Esophagus squamous epithelium (tissue), 4 donors: Measurements from ENCODE around the gene TSR3.

Experiments
- POLR2A ChIP-seq, 4 donors: fragments of 450-650 bp; IDR thresholded peaks; one replicate each; pipeline ENCODE4 v1.6.1; 2017; ENCODE audit warnings: antibody characterized with exemption in 4 of 4, mild to moderate bottlenecking in 4 of 4, moderate library complexity in 3 of 4
- TF ChIP-seq, protein P1 (sequence below), 6 experiments: fragments of 450-650 bp in 4 of 6; fragments of 200-600 bp in 2 of 6; sonication (generic) in 2 of 6; IDR thresholded peaks; one replicate each; pipeline ENCODE4 v1.5.1; 2016 to 2019; ENCODE audit warnings: antibody characterized with exemption in 6 of 6, mild to moderate bottlenecking in 4 of 6, moderate library complexity in 4 of 6

DNA sequence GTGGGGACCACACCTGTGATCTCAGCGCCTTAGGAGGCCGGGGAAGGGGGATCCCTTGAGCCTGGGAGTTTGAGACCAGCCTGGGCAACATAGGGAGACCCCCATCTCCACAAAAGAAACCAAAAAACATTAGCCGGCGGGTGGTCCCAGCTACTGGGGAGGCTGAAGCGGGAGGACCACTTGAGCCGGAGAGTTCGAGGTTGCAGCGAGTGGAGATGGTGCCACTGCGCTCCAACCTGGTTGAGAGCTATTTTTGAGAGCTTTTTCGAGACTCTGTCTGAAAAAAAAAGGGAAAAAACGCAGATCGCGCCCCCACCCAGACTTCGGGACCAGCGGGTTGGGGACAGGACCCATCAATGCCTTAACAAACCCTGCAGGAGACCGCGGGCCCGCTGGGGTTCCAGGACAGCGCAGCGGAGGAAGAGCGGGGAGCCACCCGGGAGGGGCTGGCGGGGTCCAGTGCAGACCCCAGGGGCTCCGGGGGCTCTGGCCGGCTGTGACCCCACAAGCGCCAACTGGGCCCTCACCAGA is 19.0 kb downstream of the TSR3 start:
- TF ChIP-seq POLR2A (IDR thresholded peaks at IDR 0.05) = no peak
- TF ChIP-seq, protein P1, sequence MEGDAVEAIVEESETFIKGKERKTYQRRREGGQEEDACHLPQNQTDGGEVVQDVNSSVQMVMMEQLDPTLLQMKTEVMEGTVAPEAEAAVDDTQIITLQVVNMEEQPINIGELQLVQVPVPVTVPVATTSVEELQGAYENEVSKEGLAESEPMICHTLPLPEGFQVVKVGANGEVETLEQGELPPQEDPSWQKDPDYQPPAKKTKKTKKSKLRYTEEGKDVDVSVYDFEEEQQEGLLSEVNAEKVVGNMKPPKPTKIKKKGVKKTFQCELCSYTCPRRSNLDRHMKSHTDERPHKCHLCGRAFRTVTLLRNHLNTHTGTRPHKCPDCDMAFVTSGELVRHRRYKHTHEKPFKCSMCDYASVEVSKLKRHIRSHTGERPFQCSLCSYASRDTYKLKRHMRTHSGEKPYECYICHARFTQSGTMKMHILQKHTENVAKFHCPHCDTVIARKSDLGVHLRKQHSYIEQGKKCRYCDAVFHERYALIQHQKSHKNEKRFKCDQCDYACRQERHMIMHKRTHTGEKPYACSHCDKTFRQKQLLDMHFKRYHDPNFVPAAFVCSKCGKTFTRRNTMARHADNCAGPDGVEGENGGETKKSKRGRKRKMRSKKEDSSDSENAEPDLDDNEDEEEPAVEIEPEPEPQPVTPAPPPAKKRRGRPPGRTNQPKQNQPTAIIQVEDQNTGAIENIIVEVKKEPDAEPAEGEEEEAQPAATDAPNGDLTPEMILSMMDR (IDR thresholded peaks at IDR 0.05) = no peak
